SK-N-MC (cell line): ENCODE measurements around the gene ATAD2B.

ENCODE experiments used
- EZH2 ChIP-seq: fragments of 200-600 bp; sonication (generic); IDR thresholded peaks from one replicate; pipeline ENCODE4 v1.6.1; 2017; ENCODE audit warnings: antibody characterized with exemption
- POLR2AphosphoS5 ChIP-seq: IDR thresholded peaks from 2 replicates; pipeline ENCODE4 v1.6.1; 2012; ENCODE audit warnings: mild to moderate bottlenecking, low read depth, low read length, borderline replicate concordance

DNA sequence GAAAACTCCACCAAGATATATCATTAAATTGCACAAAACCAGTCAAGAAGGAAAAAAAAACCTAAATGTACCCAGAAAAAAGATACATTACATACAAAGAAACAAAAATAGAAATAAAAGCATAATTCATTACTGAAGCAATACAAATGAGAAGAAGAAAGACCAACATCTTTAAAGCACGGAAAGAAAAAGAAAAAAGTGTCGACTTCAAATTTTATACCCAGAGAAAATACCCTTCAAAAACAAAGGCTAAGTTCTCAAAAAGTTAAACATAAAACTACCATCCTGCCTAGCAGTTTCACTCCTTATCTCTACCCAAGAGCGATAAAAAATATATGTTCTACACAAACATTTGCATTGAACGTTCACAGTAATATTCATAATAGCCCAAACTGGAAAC lies 82.0 kb downstream of the ATAD2B start:
- TF ChIP-seq EZH2: no peak
- no peak for TF ChIP-seq POLR2AphosphoS5
